Prostate gland (tissue), 2 donors: ENCODE measurements around the gene CDKL4. TPM values are rescaled to one million over a fixed set of nuclear protein-coding genes. Genes with fewer than 3 reads are reported as not detected.
A peak's percentile ranks its signal among the peaks of the same experiment; 100 is the strongest.

Experiments
- DNase-seq: peaks from one replicate; pipeline ENCODE4 v3.0.0-alpha.2; 2019; ENCODE audit warnings: low spot score
- H3K27ac ChIP-seq, 2 donors: fragments of 200-600 bp; sonication (generic); 2 replicates each; pipeline ENCODE4 v1.5.1; 2017 to 2019
- H3K27me3 ChIP-seq: fragments of 200-600 bp; sonication (generic); replicated peaks from 2 replicates; pipeline ENCODE4 v1.5.1; 2019; ENCODE audit not compliant: insufficient read depth
- H3K36me3 ChIP-seq, 2 donors: fragments of 200-600 bp; sonication (generic); 1 replicate in 1 of 2; 2 replicates in 1 of 2; pipeline versions ENCODE4 v1.5.1 to v1.8.1; 2017 to 2019
- H3K4me1 ChIP-seq: fragments of 200-600 bp; sonication (generic); replicated peaks from 2 replicates; pipeline ENCODE4 v1.5.1; 2019
- H3K4me3 ChIP-seq, 2 donors: fragments of 200-600 bp; sonication (generic); 2 replicates each; pipeline ENCODE4 v1.5.1; 2017 to 2019
- H3K9me3 ChIP-seq: fragments of 200-600 bp; sonication (generic); 2 replicates; pipeline ENCODE4 v1.5.1; 2017
- POLR2A ChIP-seq: fragments of 450-650 bp; IDR thresholded peaks from one replicate; pipeline ENCODE4 v1.6.1; 2016; ENCODE audit warnings: antibody characterized with exemption, mild to moderate bottlenecking
- POLR2AphosphoS5 ChIP-seq: sonication (generic); formaldehyde crosslinking; IDR thresholded peaks from one replicate; pipeline ENCODE4 v1.6.1; 2017; ENCODE audit warnings: antibody characterized with exemption
- WGBS: methylation state at CpG from one replicate; pipeline ENCODE4 v1.1.5; 2018; 5-methylcytosine and 5-hydroxymethylcytosine counted together
- intact Hi-C: fragments of 100-400 bp; cut with DNase I; formaldehyde crosslinking; loops from one replicate; pipeline ENCODE4 v1.14.2; 2022
- total RNA-seq, 2 donors: library from RNA; depleted of rRNA; stranded (reverse); fragments of >200 nt; gene quantifications; one replicate each; pipeline ENCODE4 v1.1.0, GENCODE V29; 2016
- TF ChIP-seq, protein P1 (sequence below), 4 experiments: fragments of 200-600 bp in 2 of 4; fragments of 450-650 bp in 2 of 4; sonication (generic) in 2 of 4; IDR thresholded peaks; 1 replicate in 3 of 4; 2 replicates in 1 of 4; pipeline ENCODE4 v1.5.1; 2016 to 2019; ENCODE audit warnings: antibody characterized with exemption in 4 of 4, mild to moderate bottlenecking in 2 of 4, moderate library complexity in 2 of 4

The CDKL4 gene
- not detected for total RNA-seq

DNA sequence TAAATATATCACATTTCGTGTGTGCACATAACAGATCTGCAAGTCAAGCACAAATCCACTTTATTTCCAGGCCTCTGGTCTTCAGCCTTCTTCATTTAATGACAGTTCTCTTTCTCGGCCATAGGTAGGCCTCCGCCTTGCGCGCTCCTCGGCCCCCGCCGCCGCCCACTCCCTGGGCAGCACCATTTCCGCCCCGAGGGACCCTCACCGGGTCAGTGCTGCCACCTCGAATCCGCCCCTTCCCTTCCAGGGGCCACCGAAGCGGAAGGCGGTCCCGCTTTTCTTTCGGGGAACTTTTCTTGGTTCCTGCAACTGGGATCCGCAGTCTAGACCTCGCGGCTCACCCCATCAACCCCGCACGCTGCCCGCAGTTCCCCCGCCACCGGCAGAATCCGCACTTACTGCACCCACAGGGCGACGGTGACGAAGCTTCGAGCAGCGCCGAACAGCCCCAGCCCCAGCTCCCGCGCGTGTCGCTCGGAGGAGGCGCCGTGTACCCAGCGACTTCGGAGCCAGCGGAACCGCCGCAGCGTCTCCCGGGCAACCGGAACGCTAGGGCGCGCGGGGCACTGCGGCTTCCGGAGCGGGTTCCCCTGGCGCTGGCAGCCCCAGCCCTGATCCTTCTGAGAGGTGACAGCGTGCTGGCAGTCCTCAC, at the start of gene CDKL4:
TSS of gene CDKL4 (minus strand) at position 502 of the 655 bp plus-strand sequence.
- Histone ChIP-seq H3K36me3 (no peaks in the 10 kb centered on the region), H3K9me3 (no peaks in the 10 kb centered on the region), H3K4me1 (no peaks in the 10 kb centered on the region), H3K27me3 (no peaks in the 10 kb centered on the region), H3K4me3 (peak within 1 kb of the TSS in 1 of 2 donors; percentile 23), H3K27ac (no peak within 1 kb of the TSS)
- no peak for DNase-seq
- 80% methylated on average over 40 of the region's 58 CpGs for WGBS
- TF ChIP-seq POLR2A (no peak), POLR2AphosphoS5 (no peak)
- TF ChIP-seq, protein P1, sequence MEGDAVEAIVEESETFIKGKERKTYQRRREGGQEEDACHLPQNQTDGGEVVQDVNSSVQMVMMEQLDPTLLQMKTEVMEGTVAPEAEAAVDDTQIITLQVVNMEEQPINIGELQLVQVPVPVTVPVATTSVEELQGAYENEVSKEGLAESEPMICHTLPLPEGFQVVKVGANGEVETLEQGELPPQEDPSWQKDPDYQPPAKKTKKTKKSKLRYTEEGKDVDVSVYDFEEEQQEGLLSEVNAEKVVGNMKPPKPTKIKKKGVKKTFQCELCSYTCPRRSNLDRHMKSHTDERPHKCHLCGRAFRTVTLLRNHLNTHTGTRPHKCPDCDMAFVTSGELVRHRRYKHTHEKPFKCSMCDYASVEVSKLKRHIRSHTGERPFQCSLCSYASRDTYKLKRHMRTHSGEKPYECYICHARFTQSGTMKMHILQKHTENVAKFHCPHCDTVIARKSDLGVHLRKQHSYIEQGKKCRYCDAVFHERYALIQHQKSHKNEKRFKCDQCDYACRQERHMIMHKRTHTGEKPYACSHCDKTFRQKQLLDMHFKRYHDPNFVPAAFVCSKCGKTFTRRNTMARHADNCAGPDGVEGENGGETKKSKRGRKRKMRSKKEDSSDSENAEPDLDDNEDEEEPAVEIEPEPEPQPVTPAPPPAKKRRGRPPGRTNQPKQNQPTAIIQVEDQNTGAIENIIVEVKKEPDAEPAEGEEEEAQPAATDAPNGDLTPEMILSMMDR (IDR thresholded peaks at IDR 0.05) = no peak
- intact Hi-C loops = no loop called here

DNA sequence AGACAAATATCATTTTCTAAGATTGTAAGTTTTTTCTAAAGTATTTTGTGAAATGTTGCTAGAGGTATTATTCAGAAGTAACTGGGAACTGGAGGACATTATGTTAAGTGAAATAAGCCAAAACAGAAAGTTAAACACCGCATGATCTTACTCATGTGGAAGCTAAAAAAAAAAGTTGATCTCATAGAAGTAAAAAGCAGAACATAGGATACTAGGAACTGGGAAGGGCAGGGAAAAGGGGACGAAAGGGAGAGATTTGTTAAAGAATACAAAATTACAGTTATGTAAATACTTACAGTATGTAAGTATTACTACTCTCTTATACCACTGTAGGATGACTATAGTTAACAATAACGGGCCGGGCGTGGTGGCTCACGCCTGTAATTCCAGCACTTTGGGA, 46.7 kb upstream of the CDKL4 start:
- Histone ChIP-seq H3K4me1 (no peaks in the 10 kb centered on the region), H3K4me3 (no peak overlapping the region), H3K9me3 (no peaks in the 10 kb centered on the region), H3K27ac (no peak overlapping the region), H3K27me3 (no peaks in the 10 kb centered on the region), H3K36me3 (no peaks in the 10 kb centered on the region)
- WGBS = 94% methylated on average over 6 of the region's 6 CpGs
- TF ChIP-seq POLR2AphosphoS5 (no peak), POLR2A (no peak)
- TF ChIP-seq, protein P1 (IDR thresholded peaks at IDR 0.05) = no peak
- no peak for DNase-seq
- intact Hi-C loops = no loop called here

DNA sequence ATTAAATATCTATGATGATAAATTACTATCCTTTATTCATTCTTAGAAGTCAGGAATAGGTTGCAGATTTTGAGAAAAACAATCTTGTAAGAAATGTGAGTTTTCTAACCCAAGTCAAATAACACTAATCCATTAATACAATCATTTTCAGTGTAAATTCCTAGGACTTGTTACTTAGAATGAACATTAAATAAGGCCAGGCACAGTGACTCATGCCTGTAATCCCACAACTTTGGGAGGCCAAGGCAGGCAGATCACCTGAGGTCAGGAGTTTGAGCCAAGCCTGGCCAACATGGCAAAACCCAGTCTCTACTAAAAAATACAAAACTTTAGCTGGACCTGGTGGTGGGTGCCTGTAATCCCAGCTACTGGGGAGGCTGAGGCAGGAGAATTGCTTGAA, 45.8 kb upstream of the CDKL4 start:
- Histone ChIP-seq H3K27me3 (no peaks in the 10 kb centered on the region), H3K36me3 (no peaks in the 10 kb centered on the region), H3K4me1 (no peaks in the 10 kb centered on the region), H3K9me3 (no peaks in the 10 kb centered on the region), H3K4me3 (no peak overlapping the region), H3K27ac (no peak overlapping the region)
- intact Hi-C loops = no loop called here
- TF ChIP-seq POLR2A (no peak), POLR2AphosphoS5 (no peak)
- TF ChIP-seq, protein P1 (IDR thresholded peaks at IDR 0.05) = no peak
- DNase-seq = no peak

DNA sequence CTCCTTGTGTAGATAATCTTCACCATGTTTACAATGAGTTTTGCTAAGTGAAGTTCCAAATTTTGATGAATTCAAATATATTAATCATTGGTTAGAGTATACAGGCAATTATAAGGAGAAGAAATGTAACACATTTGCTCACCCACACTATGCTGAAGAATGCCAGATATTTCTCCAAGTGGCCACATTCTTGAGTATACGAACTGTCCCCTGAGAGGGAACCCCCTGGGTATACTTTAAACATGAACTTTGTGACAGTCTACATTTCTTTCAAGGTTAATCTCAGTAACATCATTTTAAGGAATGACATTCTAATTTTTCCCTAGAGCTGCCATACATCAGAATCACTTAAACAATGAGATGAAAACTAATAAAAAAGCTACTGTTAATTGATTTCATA, 39.8 kb upstream of the CDKL4 start:
- Histone ChIP-seq H3K27ac (no peak overlapping the region), H3K4me1 (no peaks in the 10 kb centered on the region), H3K27me3 (no peaks in the 10 kb centered on the region), H3K4me3 (no peak overlapping the region), H3K36me3 (no peaks in the 10 kb centered on the region), H3K9me3 (no peaks in the 10 kb centered on the region)
- TF ChIP-seq POLR2AphosphoS5 (no peak), POLR2A (no peak)
- TF ChIP-seq, protein P1 (IDR thresholded peaks at IDR 0.05) = no peak
- intact Hi-C loops = no loop called here
- no peak for DNase-seq
- WGBS = 95% methylated on average over 1 of the region's 1 CpG

DNA sequence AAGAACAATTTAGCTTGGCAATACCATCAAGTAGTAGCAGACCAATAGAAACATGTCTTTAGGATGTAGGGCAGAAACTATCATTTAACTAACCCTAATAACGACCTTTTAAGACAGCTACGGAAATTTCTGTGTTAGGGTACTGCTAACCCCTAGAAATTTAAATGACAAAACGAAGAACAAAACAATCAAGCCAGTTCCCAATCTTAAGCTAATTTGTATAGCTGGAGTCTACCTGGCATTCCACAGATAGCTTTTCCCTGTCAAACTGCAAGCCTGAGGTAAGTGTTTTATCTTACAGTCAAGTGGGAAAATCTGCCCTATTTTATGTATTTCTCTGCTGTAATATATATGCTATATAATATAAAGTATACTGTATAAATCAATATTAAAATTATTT, 37.6 kb upstream of the CDKL4 start:
- no peaks in the 10 kb centered on the region for H3K27me3 ChIP-seq
- intact Hi-C loops = no loop called here
- H3K4me1 ChIP-seq = no peaks in the 10 kb centered on the region
- H3K4me3 ChIP-seq = no peak overlapping the region
- no peaks in the 10 kb centered on the region for H3K9me3 ChIP-seq
- TF ChIP-seq POLR2AphosphoS5 = no peak
- no peak for TF ChIP-seq POLR2A
- 98% methylated on average over 3 of the region's 3 CpGs for WGBS
- H3K27ac ChIP-seq = no peak overlapping the region
- DNase-seq = no peak
- H3K36me3 ChIP-seq = no peaks in the 10 kb centered on the region
